AG09319 (cell line): ENCODE data around the gene MAMDC2.

Experiments used
- DNase-seq: peaks from one replicate; pipeline ENCODE4 v3.0.0-alpha.2; 2010; ENCODE audit warnings: low read depth; ENCODE audit errors: extremely low read depth
- TF ChIP-seq, protein P1 (sequence below): IDR thresholded peaks from 2 replicates; pipeline ENCODE4 v1.5.1; 2011; ENCODE audit warnings: low read depth, mild to moderate bottlenecking, inconsistent platforms, low read length, moderate library complexity

MAMDC2 gene

DNA sequence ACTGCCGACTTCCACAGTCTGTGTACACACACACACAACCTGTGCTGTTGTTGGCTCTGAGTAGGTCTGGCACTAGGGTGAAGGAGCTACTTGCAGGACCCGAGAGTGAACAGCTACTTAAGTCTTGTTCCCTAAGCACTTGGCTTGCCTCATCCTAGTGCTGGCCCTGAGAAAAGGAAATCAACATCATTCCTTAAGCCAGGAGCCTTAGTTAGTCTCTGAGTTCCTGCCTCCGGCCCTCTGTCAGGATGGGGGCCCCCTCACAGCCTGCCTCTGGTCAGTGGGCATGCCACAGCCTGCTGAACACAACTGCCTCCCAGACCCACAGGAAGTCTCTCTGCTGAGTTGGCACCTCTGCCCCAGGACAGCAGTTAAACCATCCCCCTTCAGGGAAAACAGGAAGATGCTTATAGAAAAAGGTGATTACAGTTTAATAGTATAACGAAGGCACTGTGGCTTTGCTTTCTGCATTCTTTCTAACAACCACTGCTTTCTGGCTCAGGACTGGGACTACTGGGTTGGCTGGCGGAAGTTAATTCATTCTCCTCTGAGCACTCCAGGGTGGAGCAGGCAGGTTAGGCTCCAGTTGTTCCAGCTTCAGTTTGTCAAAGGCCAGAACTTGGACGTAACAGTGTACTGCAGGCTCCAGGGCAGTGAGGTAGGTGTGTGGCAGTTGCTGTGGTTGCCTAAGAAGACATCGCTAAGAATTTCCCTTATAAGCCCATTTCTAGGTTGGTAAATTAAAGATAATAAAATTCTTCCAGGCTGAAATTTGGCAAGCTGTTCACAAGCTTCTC is 2.8 kb downstream of the MAMDC2 start:
- TF ChIP-seq, protein P1, sequence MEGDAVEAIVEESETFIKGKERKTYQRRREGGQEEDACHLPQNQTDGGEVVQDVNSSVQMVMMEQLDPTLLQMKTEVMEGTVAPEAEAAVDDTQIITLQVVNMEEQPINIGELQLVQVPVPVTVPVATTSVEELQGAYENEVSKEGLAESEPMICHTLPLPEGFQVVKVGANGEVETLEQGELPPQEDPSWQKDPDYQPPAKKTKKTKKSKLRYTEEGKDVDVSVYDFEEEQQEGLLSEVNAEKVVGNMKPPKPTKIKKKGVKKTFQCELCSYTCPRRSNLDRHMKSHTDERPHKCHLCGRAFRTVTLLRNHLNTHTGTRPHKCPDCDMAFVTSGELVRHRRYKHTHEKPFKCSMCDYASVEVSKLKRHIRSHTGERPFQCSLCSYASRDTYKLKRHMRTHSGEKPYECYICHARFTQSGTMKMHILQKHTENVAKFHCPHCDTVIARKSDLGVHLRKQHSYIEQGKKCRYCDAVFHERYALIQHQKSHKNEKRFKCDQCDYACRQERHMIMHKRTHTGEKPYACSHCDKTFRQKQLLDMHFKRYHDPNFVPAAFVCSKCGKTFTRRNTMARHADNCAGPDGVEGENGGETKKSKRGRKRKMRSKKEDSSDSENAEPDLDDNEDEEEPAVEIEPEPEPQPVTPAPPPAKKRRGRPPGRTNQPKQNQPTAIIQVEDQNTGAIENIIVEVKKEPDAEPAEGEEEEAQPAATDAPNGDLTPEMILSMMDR: no peak
- no peak for DNase-seq

DNA sequence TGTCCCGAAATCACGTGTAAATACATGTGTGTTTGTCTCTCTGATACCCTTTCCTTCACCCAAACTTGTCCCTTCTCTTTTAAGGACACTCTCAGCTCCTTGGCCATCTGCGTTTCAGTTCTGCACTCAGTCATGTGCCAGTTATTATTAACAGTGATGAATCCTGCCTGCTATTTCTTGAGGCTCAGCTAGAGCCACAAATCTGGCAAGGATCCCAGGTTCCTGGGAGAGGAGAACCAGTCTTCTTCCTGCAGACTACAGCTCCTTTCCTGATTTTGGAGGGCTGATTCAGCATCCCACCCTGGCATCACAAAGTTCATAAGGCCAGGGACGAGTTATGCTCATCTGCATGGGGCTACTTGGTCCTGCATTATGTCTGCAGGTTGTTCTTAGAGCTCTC is 5.6 kb downstream of the MAMDC2 start:
- TF ChIP-seq, protein P1: no peak

DNA sequence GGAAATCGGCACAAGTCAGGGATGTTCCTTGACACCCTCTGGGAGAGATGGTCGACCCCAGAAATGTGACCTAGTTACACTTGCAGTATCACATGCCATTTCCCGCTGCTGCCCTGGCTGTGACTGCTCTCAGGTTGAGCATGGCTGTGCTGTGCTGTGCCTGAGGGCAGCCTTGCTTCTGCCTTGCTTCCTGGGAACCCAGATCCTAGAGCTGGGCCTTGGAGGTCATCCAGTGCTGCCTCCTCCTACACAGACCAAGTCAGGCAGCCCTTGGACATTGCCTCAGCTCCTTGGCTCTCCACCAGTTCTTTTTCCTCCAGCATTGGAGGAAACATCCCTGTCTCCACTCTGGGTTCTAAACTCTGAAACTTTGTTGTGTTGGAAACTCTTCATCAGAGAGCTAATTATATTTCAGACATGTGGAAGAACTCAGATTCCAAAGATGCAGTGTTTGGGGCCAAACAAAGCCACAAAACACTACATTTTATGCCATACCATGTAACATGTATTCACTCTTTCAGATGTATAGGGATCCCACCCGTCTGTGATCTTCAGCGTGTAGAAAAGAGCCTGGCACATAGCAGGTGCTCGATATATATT is 6.1 kb downstream of the MAMDC2 start:
- TF ChIP-seq, protein P1: no peak
- peak; percentile 52 for DNase-seq

More for the DNA sequence above, 5.6 kb downstream of the MAMDC2 start:
- peak; percentile 22 for DNase-seq

DNA sequence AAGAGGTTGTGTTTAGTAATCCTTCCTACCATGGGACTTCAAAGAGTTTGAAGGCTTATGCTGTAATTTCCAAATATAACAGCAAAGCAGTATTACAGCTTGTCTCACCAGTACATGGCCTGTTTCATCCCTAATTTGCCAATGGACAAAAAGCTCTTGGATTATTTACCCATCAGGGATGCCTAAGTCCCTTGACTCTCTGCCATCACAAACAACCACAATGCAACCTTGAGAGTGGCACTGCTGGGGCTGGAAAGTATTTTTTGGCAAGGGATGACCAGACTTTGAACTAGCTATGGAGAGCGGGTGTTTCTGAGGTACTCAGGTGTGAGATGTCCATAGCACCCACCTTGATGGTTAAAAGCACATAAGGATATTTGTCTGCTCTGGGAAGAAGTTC is 9.1 kb downstream of the MAMDC2 start:
- TF ChIP-seq, protein P1: no peak
- no peak for DNase-seq

DNA sequence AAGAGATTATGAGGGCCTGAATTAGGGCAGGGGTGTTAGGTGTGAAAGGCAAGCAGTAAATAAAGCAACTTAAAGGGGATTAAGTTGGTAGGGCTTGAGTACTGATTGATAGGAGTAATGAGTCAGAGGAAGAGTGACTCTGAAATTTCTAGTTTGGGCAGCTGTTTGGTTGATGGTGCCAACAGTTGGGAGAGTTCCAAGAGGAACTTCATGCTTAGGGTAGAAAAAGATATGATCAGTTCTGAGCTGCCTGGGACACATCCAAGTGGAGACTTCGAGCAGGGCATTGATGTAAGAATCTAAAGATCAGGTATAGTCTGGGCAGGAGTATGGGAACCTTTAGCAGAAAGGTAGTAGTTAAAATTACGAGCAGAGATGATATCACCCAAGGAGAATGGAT is 10.2 kb downstream of the MAMDC2 start:
- TF ChIP-seq, protein P1: no peak
- DNase-seq: no peak

DNA sequence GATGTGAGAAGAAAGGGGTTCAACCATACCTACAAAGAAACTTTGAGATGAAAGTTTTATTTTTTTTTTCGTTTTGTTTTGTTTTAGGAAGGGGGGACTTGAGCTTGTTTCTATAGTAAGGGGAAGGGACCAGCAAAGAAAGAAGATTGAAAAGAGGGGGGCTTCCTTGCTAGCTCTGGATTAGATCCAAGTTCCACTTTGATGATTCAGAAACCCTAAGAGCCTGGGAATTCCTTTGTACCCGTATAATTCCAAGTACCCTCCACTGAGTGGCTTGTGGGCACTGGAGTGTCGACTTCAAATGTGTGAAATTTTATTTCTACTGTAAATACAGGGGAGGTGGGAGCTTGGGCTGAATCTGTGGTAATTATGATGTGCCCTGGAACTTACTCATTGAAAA is 10.9 kb downstream of the MAMDC2 start:
- TF ChIP-seq, protein P1: no peak
- DNase-seq: no peak
